Panc1 (cell line): ENCODE measurements around the gene TMEM150A. TPM values are rescaled to one million over a fixed set of nuclear protein-coding genes. Genes with fewer than 3 reads are reported as not detected.

ENCODE experiments used
- ATAC-seq: fragments of 200-7000 bp; cut with Tn5 transposase; 2 replicates; pipeline ENCODE4 v1.9.1; 2020; ENCODE audit warnings: mild to moderate bottlenecking, moderate library complexity
- BruUV-seq: library from RNA; stranded (reverse); fragments of 400-500 nt; replicated peaks from 2 replicates; lab custom pipeline; 2021; lab: Mats Ljungman, UMichigan
- CTCF ChIA-PET: fragments of 300-600 bp; sonication (Branson Sonifier 250); formaldehyde crosslinking; loops from one replicate; lab custom pipeline; 2022; ENCODE audit warnings: antibody characterized with exemption; lab: Charles Lee
- POLR2A ChIA-PET: fragments of 300-600 bp; sonication (Branson Sonifier 250); formaldehyde crosslinking; loops from one replicate; lab custom pipeline; 2022; ENCODE audit warnings: antibody characterized with exemption; lab: Charles Lee
- DNase-seq: peaks from one replicate; pipeline ENCODE4 v3.0.0-alpha.2; 2010; ENCODE audit warnings: low read depth, low spot score
- H3K27ac ChIP-seq: 2 replicates; pipeline ENCODE4 v1.5.1; 2011; ENCODE audit warnings: mild to moderate bottlenecking, low read length, inconsistent platforms
- H3K27me3 ChIP-seq: fragments of 200-500 bp; sonication (Bioruptor generic); 2 replicates; pipeline ENCODE4 v1.6.0; 2014; ENCODE audit warnings: low read length, inconsistent platforms; ENCODE audit not compliant: control insufficient read depth, insufficient read depth
- H3K36me3 ChIP-seq: fragments of 200-500 bp; sonication (Bioruptor generic); 2 replicates; pipeline ENCODE4 v1.5.1; 2014; ENCODE audit warnings: inconsistent platforms, mild to moderate bottlenecking, low read length, moderate library complexity; ENCODE audit not compliant: control insufficient read depth, insufficient read depth
- H3K4me1 ChIP-seq: 2 replicates; pipeline ENCODE4 v1.5.1; 2011; ENCODE audit warnings: inconsistent platforms, mild to moderate bottlenecking, low read length, moderate library complexity; ENCODE audit not compliant: control insufficient read depth, insufficient read depth
- H3K4me3 ChIP-seq, 2 experiments: 2 replicates each; pipeline ENCODE4 v1.5.1; 2011 to 2012; ENCODE audit warnings: low read depth in 2 of 2, low read length in 2 of 2, mild to moderate bottlenecking in 2 of 2, inconsistent platforms in 1 of 2, moderate library complexity in 1 of 2
- H3K9me3 ChIP-seq: fragments of 200-500 bp; sonication (Bioruptor generic); 2 replicates; pipeline ENCODE4 v1.5.1; 2014; ENCODE audit warnings: low read depth, mild to moderate bottlenecking, inconsistent platforms, low read length, moderate library complexity; ENCODE audit not compliant: control insufficient read depth, insufficient read depth
- CTCF ChIP-seq: fragments of 450-650 bp; IDR thresholded peaks from 2 replicates; pipeline ENCODE4 v1.5.1; 2017; ENCODE audit warnings: mild to moderate bottlenecking
- POLR2AphosphoS5 ChIP-seq: IDR thresholded peaks from 2 replicates; pipeline ENCODE4 v1.6.1; 2012; ENCODE audit warnings: mild to moderate bottlenecking, low read depth, low read length, moderate library complexity
- REST ChIP-seq, 2 experiments: IDR thresholded peaks; 2 replicates each; pipeline ENCODE4 v1.6.1; 2011 to 2012; ENCODE audit warnings: low read depth in 2 of 2, control low read depth in 1 of 2, low read length in 1 of 2, mild to moderate bottlenecking in 1 of 2, moderate library complexity in 1 of 2; ENCODE audit not compliant: insufficient read depth in 1 of 2
- SIN3A ChIP-seq: IDR thresholded peaks from 2 replicates; pipeline ENCODE4 v1.6.1; 2012; ENCODE audit warnings: low read depth, mild to moderate bottlenecking, low read length, moderate library complexity, borderline replicate concordance; ENCODE audit not compliant: insufficient read depth
- TCF7L2 ChIP-seq: IDR thresholded peaks from 2 replicates; pipeline ENCODE4 v1.6.1; 2011; ENCODE audit warnings: mild to moderate bottlenecking, low read depth, low read length, inconsistent platforms
- in situ Hi-C: cut with HindIII; loops from 2 replicates; pipeline ENCODE4 v1.10.0; 2016; ENCODE audit warnings: low sequenced_read_pairs, low pct_unique_long_range_greater_than_20kb
- intact Hi-C: fragments of 100-400 bp; cut with micrococcal nuclease; formaldehyde crosslinking; loops from one replicate; pipeline ENCODE4 v1.10.0; 2022; ENCODE audit not compliant: unreplicated experiment
- total RNA-seq: library from RNA; stranded (reverse); gene quantifications from one replicate; pipeline ENCODE4 v1.2.1, GENCODE V29; 2021; ENCODE audit not compliant: unreplicated experiment

Gene TMEM150A
- total RNA-seq, 1 experiment from 2014 or later: 30.4 TPM

- Histone ChIP-seq H3K27me3 (no peaks in the 10 kb centered on the region), H3K4me3 (peak overlapping the region; percentile 97 to 99), H3K9me3 (no peaks in the 10 kb centered on the region), H3K27ac (peak overlapping the region; percentile 84), H3K36me3 (no peaks in the 10 kb centered on the region; the same call in 1 of the 2 replicates), H3K4me1 (peaks cover 44% of the 10 kb centered on the region)
- ChIA-PET POLR2A (interaction anchor here (0.6 kb wide), 1 partner anchor 52 kb away, joined by 6 read pairs; no protein-coding TSS in a partner anchor), CTCF (no interaction called here)
- intact Hi-C loops: no loop called here
- in situ Hi-C loops: no loop called here
- TF ChIP-seq TCF7L2: no peak
- no peak for TF ChIP-seq CTCF
- TF ChIP-seq REST (IDR thresholded peaks at IDR 0.05; ENCODE audit: insufficient read depth in 1 of 2, low read depth in 2 of 2, low read length in 1 of 2): no peak
- no peak for TF ChIP-seq POLR2AphosphoS5
- no peak for TF ChIP-seq SIN3A
- BruUV-seq: no TSS peak
- DNase-seq (no peak), ATAC-seq (no peak)
Measured at GRCh38 chr2:85600951-85601770, 1.3 kb downstream of the TMEM150A start.

- ATAC-seq (no peak), DNase-seq (no peak)
- Histone ChIP-seq H3K9me3 (no peaks in the 10 kb centered on the region), H3K36me3 (peaks cover 2% of the 10 kb centered on the region; the same call in 1 of the 2 replicates), H3K4me3 (no peak overlapping the region), H3K27me3 (no peaks in the 10 kb centered on the region), H3K4me1 (peaks cover 37% of the 10 kb centered on the region), H3K27ac (no peak overlapping the region; the same call in 1 of the 2 replicates)
- no TSS peak for BruUV-seq
- TF ChIP-seq POLR2AphosphoS5 (no peak), SIN3A (no peak), TCF7L2 (no peak), CTCF (no peak), REST (IDR thresholded peaks at IDR 0.05; ENCODE audit: insufficient read depth in 1 of 2, low read depth in 2 of 2, low read length in 1 of 2) (no peak)
- in situ Hi-C loops: no loop called here
- CTCF ChIA-PET: no interaction called here
- POLR2A ChIA-PET: interaction anchor here (0.6 kb wide), 1 partner anchor 51 kb away, joined by 6 read pairs; no protein-coding TSS in a partner anchor
- intact Hi-C loops: no loop called here
Measured at GRCh38 chr2:85600235-85600575, 2.3 kb downstream of the TMEM150A start.
